Measurements from ENCODE around the gene SMCHD1. TPM values are rescaled to one million over a fixed set of nuclear protein-coding genes. Genes with fewer than 3 reads are reported as not detected.

The SMCHD1 gene
- total RNA-seq, 1 experiment from 2014 or later: 33.0 TPM

DNA sequence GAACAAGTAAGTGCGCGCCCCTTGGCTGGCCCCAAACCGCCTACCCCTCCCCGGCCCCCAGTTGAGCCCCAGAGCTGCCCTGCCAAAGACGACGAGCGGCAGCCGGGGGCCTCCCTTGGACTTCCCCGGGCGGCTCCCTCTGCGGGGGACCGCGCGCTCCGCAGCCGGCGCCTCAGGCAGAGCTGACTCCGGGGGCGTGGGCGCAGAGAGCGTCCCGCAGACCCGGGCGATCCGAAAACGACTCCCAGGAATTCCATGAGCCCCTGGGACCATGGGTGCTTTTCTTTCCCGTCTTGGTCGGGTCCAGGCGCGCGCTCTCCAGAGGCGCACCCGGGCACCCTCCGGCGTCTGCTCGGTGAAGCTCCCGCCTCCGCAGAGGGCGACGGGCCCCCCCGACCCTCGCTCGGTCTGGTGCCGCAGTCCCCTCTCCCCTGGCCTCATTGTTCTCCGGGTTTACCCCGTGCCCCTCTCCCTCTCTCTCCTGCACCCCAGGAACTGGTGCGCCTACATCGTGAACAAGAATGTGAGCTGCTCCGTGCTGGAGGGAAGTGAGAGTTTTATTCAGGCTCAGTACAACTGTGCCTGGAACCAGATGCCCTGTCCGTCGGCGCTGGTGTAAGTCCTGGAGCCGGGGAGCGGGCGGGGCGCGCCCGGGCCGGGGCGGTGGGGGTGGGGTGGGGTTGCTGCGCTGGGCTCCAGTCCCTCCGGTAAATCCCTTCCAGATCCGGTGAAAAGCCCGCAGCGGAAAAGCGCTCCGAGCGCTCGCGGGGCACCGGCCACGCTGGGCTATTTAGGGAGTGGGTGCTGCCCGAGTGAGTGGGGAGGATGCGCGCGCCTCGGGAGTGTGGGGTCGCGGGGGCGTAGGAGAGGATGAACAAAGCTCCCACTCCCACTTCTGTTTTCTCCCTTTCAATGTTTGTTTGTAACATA is 192.1 kb downstream of the SMCHD1 start:
- Mint-ChIP-seq H3K27me3 (ENCODE audit: low read depth) (peaks cover 75% of the 10 kb centered on the region), H3K27ac (no peak overlapping the region), H3K36me3 (no peaks in the 10 kb centered on the region), H3K4me3 (peak overlapping the region; percentile 88), H3K4me1 (peaks cover 18% of the 10 kb centered on the region), H3K9me3 (no peaks in the 10 kb centered on the region)
- POLR2A ChIA-PET: interaction anchor here (0.5 to 0.6 kb wide), 2 partner anchors 21 to 73 kb away, joined by 3 to 6 read pairs; no protein-coding TSS in a partner anchor
- ATAC-seq: peak; percentile 60
- peak; percentile 40 for DNase-seq (ENCODE audit: low spot score)
- TF ChIP-seq IRF2 (CRISPR knock-in tag; IDR thresholded peaks at IDR 0.05; ENCODE audit: borderline replicate concordance, low read depth) (no peak), ZNF423 (CRISPR knock-in tag; IDR thresholded peaks at IDR 0.05) (0 out of 2 replicates have a peak, but pooled peaks have one; percentile 6)
- CTCF ChIA-PET: interaction anchor here (1.0 kb wide), 1 partner anchor 398 kb away, joined by 3 read pairs; no protein-coding TSS in a partner anchor

DNA sequence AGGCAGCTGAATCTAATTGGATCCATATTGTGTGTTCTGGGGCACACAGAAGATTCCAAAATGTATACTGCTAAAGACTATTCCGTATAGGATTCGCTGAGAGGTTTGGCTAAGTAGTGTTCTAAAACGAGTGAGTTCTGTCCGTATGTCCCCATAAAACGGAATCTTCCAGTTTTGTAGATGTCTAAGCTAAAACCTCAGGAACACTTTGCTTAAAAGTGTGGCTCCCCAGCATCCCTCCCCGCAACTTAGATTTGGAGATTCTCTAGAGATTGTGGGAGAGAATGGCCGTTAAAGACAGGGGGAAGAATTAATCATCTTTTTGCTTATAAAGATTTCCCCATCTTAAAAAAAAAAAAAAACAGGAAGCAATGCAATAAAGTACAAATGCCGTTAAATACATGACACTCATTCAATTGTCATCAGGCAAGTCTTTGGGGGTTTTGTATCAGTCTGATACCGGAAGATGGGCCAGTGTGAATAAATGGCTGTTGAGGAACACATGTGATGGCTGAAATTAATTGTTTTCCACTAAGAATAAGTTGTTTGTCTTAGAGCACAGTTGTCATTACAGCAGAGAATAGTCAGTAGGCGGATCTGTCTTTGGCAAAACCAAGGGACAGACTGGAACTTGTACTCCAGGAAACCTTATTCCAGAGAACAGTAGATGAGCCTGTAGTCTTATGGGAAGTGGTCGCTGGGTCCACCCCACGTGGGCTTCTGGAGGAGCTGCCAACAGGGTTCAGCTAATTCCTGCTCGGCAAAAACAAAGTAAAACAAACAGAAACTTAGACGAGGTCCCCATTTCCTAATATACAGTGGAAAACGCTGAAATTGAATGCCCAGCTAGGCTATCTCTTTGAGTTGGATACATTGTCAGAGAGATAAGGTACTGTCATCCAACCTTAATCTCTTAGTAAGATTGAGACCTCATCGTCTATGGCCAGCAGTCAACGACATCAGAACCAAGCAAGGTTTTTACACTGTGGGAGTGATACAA is 193.0 kb downstream of the SMCHD1 start:
- DNase-seq (ENCODE audit: low spot score): no peak
- Mint-ChIP-seq H3K9me3 (no peaks in the 10 kb centered on the region), H3K4me3 (peak overlapping the region; percentile 88), H3K36me3 (no peaks in the 10 kb centered on the region), H3K27me3 (ENCODE audit: low read depth) (peaks cover 66% of the 10 kb centered on the region), H3K27ac (no peak overlapping the region), H3K4me1 (peaks cover 18% of the 10 kb centered on the region)
- ATAC-seq: no peak
- TF ChIP-seq, protein P1, sequence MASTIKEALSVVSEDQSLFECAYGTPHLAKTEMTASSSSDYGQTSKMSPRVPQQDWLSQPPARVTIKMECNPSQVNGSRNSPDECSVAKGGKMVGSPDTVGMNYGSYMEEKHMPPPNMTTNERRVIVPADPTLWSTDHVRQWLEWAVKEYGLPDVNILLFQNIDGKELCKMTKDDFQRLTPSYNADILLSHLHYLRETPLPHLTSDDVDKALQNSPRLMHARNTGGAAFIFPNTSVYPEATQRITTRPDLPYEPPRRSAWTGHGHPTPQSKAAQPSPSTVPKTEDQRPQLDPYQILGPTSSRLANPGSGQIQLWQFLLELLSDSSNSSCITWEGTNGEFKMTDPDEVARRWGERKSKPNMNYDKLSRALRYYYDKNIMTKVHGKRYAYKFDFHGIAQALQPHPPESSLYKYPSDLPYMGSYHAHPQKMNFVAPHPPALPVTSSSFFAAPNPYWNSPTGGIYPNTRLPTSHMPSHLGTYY (CRISPR knock-in tag; IDR thresholded peaks at IDR 0.05): no peak
- TF ChIP-seq, protein P2, sequence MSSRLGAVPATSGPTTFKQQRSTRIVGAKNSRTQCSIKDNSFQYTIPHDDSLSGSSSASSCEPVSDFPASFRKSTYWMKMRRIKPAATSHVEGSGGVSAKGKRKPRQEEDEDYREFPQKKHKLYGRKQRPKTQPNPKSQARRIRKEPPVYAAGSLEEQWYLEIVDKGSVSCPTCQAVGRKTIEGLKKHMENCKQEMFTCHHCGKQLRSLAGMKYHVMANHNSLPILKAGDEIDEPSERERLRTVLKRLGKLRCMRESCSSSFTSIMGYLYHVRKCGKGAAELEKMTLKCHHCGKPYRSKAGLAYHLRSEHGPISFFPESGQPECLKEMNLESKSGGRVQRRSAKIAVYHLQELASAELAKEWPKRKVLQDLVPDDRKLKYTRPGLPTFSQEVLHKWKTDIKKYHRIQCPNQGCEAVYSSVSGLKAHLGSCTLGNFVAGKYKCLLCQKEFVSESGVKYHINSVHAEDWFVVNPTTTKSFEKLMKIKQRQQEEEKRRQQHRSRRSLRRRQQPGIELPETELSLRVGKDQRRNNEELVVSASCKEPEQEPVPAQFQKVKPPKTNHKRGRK (CRISPR knock-in tag; IDR thresholded peaks at IDR 0.05; ENCODE audit: borderline replicate concordance): no peak
- no peak for TF ChIP-seq SOX15 (CRISPR knock-in tag; IDR thresholded peaks at IDR 0.05)
- TF ChIP-seq NR3C1 (CRISPR knock-in tag; conservative IDR thresholded peaks at IDR 0.05; ENCODE audit: low read depth): no peak
- no peak for TF ChIP-seq ESRRA (CRISPR knock-in tag; IDR thresholded peaks at IDR 0.05; ENCODE audit: borderline replicate concordance)
- no peak for TF ChIP-seq NR2C2 (CRISPR knock-in tag; IDR thresholded peaks at IDR 0.05)
- TF ChIP-seq, protein P3, sequence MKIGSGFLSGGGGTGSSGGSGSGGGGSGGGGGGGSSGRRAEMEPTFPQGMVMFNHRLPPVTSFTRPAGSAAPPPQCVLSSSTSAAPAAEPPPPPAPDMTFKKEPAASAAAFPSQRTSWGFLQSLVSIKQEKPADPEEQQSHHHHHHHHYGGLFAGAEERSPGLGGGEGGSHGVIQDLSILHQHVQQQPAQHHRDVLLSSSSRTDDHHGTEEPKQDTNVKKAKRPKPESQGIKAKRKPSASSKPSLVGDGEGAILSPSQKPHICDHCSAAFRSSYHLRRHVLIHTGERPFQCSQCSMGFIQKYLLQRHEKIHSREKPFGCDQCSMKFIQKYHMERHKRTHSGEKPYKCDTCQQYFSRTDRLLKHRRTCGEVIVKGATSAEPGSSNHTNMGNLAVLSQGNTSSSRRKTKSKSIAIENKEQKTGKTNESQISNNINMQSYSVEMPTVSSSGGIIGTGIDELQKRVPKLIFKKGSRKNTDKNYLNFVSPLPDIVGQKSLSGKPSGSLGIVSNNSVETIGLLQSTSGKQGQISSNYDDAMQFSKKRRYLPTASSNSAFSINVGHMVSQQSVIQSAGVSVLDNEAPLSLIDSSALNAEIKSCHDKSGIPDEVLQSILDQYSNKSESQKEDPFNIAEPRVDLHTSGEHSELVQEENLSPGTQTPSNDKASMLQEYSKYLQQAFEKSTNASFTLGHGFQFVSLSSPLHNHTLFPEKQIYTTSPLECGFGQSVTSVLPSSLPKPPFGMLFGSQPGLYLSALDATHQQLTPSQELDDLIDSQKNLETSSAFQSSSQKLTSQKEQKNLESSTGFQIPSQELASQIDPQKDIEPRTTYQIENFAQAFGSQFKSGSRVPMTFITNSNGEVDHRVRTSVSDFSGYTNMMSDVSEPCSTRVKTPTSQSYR (CRISPR knock-in tag; IDR thresholded peaks at IDR 0.05): no peak
- TF ChIP-seq ZNF671 (CRISPR knock-in tag; IDR thresholded peaks at IDR 0.05): no peak
- TF ChIP-seq IRF2 (CRISPR knock-in tag; IDR thresholded peaks at IDR 0.05; ENCODE audit: borderline replicate concordance, low read depth): no peak
- TF ChIP-seq, protein P4, sequence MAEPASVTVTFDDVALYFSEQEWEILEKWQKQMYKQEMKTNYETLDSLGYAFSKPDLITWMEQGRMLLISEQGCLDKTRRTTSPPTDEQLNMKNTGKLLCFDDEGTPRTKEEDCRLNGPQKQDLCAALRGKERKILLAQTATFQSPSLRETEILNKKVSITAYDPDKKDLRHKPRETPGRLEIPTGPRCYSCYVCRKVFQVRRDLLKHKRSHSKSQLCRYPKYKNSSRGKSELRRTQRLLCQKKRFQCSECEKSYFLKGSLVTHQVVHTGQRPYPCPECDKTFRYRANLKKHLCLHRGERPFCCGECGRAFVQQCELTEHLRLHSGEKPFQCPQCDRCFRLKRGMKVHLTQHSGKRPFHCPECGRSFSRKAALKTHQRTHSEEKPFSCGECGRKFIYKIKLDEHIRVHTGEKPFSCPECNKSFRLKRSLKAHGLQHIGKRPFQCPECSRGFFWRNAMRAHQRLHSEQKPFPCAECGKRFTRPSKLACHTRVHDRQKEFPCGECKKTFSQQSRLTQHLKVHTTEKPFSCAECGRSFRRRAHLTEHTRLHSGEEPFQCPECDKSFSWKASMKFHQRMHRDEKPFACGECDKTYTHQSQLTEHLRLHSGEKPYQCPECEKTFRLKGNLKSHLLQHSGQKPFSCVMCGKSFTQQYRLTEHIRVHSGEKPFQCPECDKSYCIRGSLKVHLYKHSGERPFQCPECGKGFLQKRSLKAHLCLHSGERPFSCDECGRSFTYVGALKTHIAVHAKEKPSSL (CRISPR knock-in tag; conservative IDR thresholded peaks at IDR 0.05): no peak
- no peak for TF ChIP-seq GABPB1 (CRISPR knock-in tag; IDR thresholded peaks at IDR 0.05)
- TF ChIP-seq ZNF219 (CRISPR knock-in tag; IDR thresholded peaks at IDR 0.05; ENCODE audit: borderline replicate concordance): no peak
- no peak for TF ChIP-seq ZNF423 (CRISPR knock-in tag; IDR thresholded peaks at IDR 0.05)
- no peak for TF ChIP-seq HMGA2 (CRISPR knock-in tag; IDR thresholded peaks at IDR 0.05)
- TF ChIP-seq ZBTB21 (CRISPR knock-in tag; IDR thresholded peaks at IDR 0.05; ENCODE audit: borderline replicate concordance): no peak
- no peak for TF ChIP-seq TEAD1 (CRISPR knock-in tag; IDR thresholded peaks at IDR 0.05)
- POLR2A ChIA-PET: interaction anchor here (0.5 kb wide), 1 partner anchor 72 kb away, joined by 3 read pairs; no protein-coding TSS in a partner anchor
- CTCF ChIA-PET: interaction anchor here (1.0 kb wide), 1 partner anchor 397 kb away, joined by 3 read pairs; no protein-coding TSS in a partner anchor
